COR-L47 (cell line): ENCODE data around the gene CACNA1B.
A peak's percentile ranks its signal among the peaks of the same experiment; 100 is the strongest.
"Not testable (repeated sequence)": the region's sequence is repeated elsewhere in the genome, so short reads cannot be mapped to it uniquely, and the experiment has no call there.

ENCODE experiments used
- DNase-seq: peaks from one replicate; lab custom pipeline; 2025; lab: John Stamatoyannopoulos, UW

The CACNA1B gene

GRCh38 chr9:138099803-138100598 lies 222.4 kb downstream of the CACNA1B start:
- DNase-seq: no peak

- DNase-seq: no peak
These were observed 223.2 kb downstream of the CACNA1B start for GRCh38 chr9:138100711-138101350.

GRCh38 chr9:138101444-138102234 lies 224.1 kb downstream of the CACNA1B start:
- DNase-seq: no peak

GRCh38 chr9:138102246-138103051 lies 224.9 kb downstream of the CACNA1B start:
- DNase-seq: no peak

- DNase-seq: no peak
These were observed 225.7 kb downstream of the CACNA1B start for GRCh38 chr9:138103111-138103848.

GRCh38 chr9:138103849-138104206 lies 226.2 kb downstream of the CACNA1B start:
- DNase-seq: no peak

GRCh38 chr9:138104251-138105122 lies 226.9 kb downstream of the CACNA1B start:
- no peak for DNase-seq

GRCh38 chr9:138105123-138105415 lies 227.5 kb downstream of the CACNA1B start:
- DNase-seq: no peak

GRCh38 chr9:138105561-138106505 lies 228.3 kb downstream of the CACNA1B start:
- DNase-seq: no peak

- not testable (repeated sequence) for DNase-seq
These were observed 229.5 kb downstream of the CACNA1B start for GRCh38 chr9:138107039-138107438.

- no peak for DNase-seq
These were observed 234.0 kb downstream of the CACNA1B start for GRCh38 chr9:138111607-138112006.

- no peak for DNase-seq
These were observed 234.6 kb downstream of the CACNA1B start for GRCh38 chr9:138112090-138112748.

- DNase-seq: no peak
These were observed 235.4 kb downstream of the CACNA1B start for GRCh38 chr9:138112791-138113600.

GRCh38 chr9:138113701-138114325 lies 236.2 kb downstream of the CACNA1B start:
- peak; percentile 29 for DNase-seq

- DNase-seq: no peak
These were observed 237.1 kb downstream of the CACNA1B start for GRCh38 chr9:138114501-138115245.

- no peak for DNase-seq
These were observed 237.9 kb downstream of the CACNA1B start for GRCh38 chr9:138115506-138115905.

- DNase-seq: no peak
These were observed 238.9 kb downstream of the CACNA1B start for GRCh38 chr9:138116521-138116920.
